Placental epithelial cell (primary cell): ENCODE measurements around the gene ZNF226. TPM values are rescaled to one million over a fixed set of nuclear protein-coding genes. Genes with fewer than 3 reads are reported as not detected.

Experiments
- total RNA-seq: library from RNA; depleted of rRNA; stranded (reverse); fragments of >200 nt; gene quantifications from 2 replicates; pipeline ENCODE4 v1.2.3, GENCODE V29; 2012

The ZNF226 gene
- 12.0 and 26.7 TPM in 2 replicates for total RNA-seq

GRCh38 chr19:44164673-44165512, at the start of gene ZNF226:
Gene ZNF226, plus strand, starts transcription at chr19:44165100. Its CDS starts 4,981 bp downstream, at chr19:44170081.

GRCh38 chr19:44141191-44142058, 23.5 kb upstream of the ZNF226 start, which contains the start of gene ZNF234:
Gene ZNF234, plus strand, starts transcription at chr19:44141554. Its CDS starts 3,079 bp downstream, at chr19:44144633.

GRCh38 chr19:44212250-44212865, 47.5 kb downstream of the ZNF226 start, which contains the start of gene ZNF227:
Gene ZNF227, plus strand, starts transcription at chr19:44212532. Its CDS starts 5,261 bp downstream, at chr19:44217793.

Other genes starting within 250 kb of the ZNF226 start
- 14.3 and 18.1 TPM in 2 replicates for gene ZNF45, start 229.8 kb upstream of the ZNF226 start, total RNA-seq
- 7.0 and 7.9 TPM in 2 replicates for gene ZNF221, start 213.9 kb upstream of the ZNF226 start, total RNA-seq
- 6.3 and 7.1 TPM in 2 replicates for gene ZNF155, start 180.9 kb upstream of the ZNF226 start, total RNA-seq
- 3.6 and 7.1 TPM in 2 replicates for gene ZNF230, start 162.1 kb upstream of the ZNF226 start, total RNA-seq
- 4.3 and 6.0 TPM in 2 replicates for gene ZNF222, start 139.7 kb upstream of the ZNF226 start, total RNA-seq
- 7.5 and 7.9 TPM in 2 replicates for gene ZNF223, start 113.1 kb upstream of the ZNF226 start, total RNA-seq
- 4.8 and 5.1 TPM in 2 replicates for gene ZNF284, start 92.9 kb upstream of the ZNF226 start, total RNA-seq
- gene ZNF224, start 70.7 kb upstream of the ZNF226 start, total RNA-seq, result 26.7 and 40.0 TPM in 2 replicates
- 4.4 and 8.6 TPM in 2 replicates for gene ZNF225, start 51.7 kb upstream of the ZNF226 start, total RNA-seq
- gene ZNF234, start 23.5 kb upstream of the ZNF226 start, total RNA-seq, result 11.0 and 13.7 TPM in 2 replicates
- 12.0 and 23.2 TPM in 2 replicates for gene ZNF227, start 47.4 kb downstream of the ZNF226 start, total RNA-seq
- gene ZNF233, start 94.8 kb downstream of the ZNF226 start, total RNA-seq, result 0.39 TPM in 1 of 2 replicates, not detected in the other
- 5.5 and 8.2 TPM in 2 replicates for gene ZNF235, start 139.9 kb downstream of the ZNF226 start, total RNA-seq
- 4.3 and 7.9 TPM in 2 replicates for gene ZNF112, start 191.6 kb downstream of the ZNF226 start, total RNA-seq
- 1.3 and 2.0 TPM in 2 replicates for gene ZNF285, start 236.5 kb downstream of the ZNF226 start, total RNA-seq